Choroid plexus epithelial cell (primary cell): ENCODE results near the gene CALR3.
"Not testable (repeated sequence)": the region's sequence is repeated elsewhere in the genome, so short reads cannot be mapped to it uniquely, and the experiment has no call there.

Experiments
- DNase-seq: peaks from one replicate; pipeline ENCODE4 v3.0.0-alpha.2; 2010; ENCODE audit warnings: low read depth
- H3K4me3 ChIP-seq: 2 replicates; pipeline ENCODE4 v1.5.1; 2011; ENCODE audit warnings: low read depth, mild to moderate bottlenecking, control low read depth, low read length, moderate library complexity
- TF ChIP-seq, protein P1 (sequence below): conservative IDR thresholded peaks from 2 replicates; pipeline ENCODE4 v1.5.1; 2011; ENCODE audit warnings: low read depth, mild to moderate bottlenecking, control low read depth, inconsistent platforms, low read length, moderate library complexity

Gene CALR3

DNA sequence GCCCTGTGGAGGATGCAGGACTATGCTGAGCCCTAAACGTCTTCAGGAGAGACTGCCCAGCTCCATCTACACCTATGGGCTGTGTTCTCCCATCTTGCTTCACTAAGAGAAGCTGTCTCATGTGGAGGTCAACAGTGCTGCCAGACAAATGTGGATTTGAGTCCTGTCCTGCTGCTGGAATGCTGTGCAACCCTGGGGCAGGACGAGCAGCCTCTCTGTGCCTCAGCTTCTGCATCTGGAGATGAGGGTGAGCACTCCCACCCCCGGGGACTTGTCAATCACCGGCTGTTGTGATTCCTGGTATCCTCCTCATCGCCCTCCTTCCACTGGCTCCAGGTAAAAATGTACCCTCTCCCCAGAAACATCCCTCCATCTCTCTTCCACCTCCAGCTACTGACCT is 40.5 kb downstream of the CALR3 start:
- DNase-seq, result no peak
- TF ChIP-seq, protein P1, sequence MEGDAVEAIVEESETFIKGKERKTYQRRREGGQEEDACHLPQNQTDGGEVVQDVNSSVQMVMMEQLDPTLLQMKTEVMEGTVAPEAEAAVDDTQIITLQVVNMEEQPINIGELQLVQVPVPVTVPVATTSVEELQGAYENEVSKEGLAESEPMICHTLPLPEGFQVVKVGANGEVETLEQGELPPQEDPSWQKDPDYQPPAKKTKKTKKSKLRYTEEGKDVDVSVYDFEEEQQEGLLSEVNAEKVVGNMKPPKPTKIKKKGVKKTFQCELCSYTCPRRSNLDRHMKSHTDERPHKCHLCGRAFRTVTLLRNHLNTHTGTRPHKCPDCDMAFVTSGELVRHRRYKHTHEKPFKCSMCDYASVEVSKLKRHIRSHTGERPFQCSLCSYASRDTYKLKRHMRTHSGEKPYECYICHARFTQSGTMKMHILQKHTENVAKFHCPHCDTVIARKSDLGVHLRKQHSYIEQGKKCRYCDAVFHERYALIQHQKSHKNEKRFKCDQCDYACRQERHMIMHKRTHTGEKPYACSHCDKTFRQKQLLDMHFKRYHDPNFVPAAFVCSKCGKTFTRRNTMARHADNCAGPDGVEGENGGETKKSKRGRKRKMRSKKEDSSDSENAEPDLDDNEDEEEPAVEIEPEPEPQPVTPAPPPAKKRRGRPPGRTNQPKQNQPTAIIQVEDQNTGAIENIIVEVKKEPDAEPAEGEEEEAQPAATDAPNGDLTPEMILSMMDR, result no peak
- no peak overlapping the region for H3K4me3 ChIP-seq

DNA sequence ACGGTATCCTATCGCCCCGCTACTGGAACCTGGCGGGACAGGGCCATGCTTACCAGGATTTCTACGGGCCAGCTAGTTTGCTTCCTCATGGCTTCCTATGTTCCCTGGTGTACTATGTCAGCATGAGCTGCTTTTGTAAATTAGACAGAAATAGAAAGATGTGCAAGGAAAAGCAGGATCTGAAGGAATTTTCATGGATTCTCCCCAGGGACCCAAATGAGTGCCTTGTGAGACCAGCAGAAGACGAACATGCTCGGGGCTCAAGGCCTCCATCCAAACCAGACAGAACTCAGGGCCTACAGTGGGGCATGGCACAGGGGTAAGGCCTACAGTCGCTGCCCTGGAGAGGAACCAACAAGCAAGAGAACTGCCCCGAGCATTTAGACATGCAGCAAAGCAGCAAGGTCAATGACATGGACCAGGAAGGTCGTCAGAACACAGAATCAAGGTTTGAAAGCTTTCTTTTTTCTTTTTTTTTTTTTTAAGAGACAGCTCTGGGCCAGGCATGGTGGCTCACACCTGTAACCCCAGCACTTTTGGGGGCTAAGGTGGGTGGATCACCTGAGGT is 41.5 kb downstream of the CALR3 start:
- H3K4me3 ChIP-seq, result no peak overlapping the region
- DNase-seq, result no peak
- TF ChIP-seq, protein P1, result no peak

DNA sequence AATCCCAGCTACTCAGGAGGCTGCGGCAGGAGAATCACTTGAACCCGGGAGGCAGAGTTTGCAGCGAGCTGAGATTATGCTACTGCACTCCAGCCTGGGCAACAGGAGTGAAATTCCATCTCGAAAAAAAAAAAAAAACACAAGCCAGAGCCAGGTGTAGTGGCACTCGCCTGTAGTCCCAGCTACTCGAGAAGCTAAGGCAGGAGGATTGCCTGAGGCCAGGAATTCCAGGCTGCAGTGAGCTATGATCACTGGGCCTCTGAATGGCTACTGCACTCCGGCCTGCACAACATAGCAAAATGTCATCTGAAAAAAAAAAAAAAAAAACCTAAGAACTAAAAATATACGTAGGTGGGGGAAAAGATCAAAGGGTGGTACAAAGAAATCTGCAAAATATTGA is 43.6 kb downstream of the CALR3 start:
- no peak overlapping the region for H3K4me3 ChIP-seq
- TF ChIP-seq, protein P1, result no peak
- no peak for DNase-seq

DNA sequence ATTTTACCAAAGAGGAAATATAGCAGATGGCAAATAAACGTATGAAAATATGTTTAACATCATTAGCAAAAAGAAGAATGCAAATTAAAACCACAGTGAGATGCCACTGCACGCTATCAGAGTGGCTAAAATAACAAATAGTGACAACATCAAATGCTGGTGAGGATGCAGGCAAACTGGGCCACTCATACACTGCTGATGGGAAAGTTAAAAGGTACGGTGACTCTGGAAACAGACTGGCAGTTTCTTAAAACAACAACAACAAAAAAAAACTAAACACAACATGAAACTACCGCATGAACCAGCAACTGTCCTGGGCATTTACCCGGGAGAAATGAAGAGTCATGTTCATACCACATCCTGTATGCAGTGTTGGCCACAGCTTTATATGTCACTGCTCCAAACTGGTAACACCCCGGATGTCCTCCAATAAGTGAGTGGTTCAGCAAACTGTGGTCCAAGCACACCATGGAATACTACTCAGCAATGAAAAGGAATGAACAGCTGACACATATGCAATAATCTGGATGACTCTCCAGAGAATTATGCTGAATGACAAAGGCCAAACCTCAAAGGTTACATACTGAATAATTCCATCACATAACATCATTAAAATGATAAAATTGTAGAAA is 46.5 kb downstream of the CALR3 start:
- H3K4me3 ChIP-seq, result no peak overlapping the region
- peak; percentile 68 for DNase-seq
- TF ChIP-seq, protein P1, result no peak

- H3K4me3 ChIP-seq, DNase-seq: not testable (repeated sequence)
These were observed 47.1 kb downstream of the CALR3 start for GRCh38 chr19:16448872-16449271.

DNA sequence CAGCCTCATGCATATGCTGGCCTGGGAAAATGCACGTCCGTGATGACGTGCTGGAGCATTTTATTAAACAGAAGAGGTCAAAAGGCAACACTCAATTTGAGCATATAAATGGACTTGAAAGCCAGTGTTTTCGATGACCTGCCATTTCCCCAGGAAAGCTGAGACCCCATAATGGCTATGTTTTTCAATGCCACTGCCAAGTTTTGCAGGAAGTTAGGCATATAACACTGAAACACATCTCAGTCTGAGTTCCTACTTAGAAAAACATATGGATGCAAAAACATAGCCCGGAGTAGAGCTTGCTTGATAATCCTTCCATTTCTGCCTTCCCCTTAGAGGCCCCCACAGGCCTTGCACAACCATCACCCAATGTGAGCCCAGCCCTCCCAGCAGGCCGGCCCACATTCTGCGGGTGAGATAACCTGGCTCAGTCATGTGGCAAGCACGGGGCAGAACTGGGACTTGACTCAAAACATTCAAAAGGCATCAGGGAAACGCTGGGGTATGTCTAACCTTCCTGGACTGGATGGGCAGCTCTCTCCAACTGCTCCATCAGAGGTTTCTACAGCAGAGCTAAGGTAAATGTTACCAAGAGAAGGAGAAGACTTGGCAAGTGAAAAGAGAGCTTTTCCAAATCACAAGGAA is 49.1 kb downstream of the CALR3 start:
- no peak overlapping the region for H3K4me3 ChIP-seq
- TF ChIP-seq, protein P1, result no peak
- peak; percentile 97 for DNase-seq

GRCh38 chr19:16446108-16446723 is 49.8 kb downstream of the CALR3 start:
- no peak overlapping the region for H3K4me3 ChIP-seq
- no peak for DNase-seq
- TF ChIP-seq, protein P1, result no peak
